HepG2 (cell line): Measurements from ENCODE around the gene RIN3. TPM values are rescaled to one million over a fixed set of nuclear protein-coding genes. Genes with fewer than 3 reads are reported as not detected.

Experiments used
- ATAC-seq: fragments of 200-7000 bp; cut with Tn5 transposase; 3 replicates; pipeline ENCODE4 v1.9.1; 2020; ENCODE audit warnings: mild to moderate bottlenecking, moderate library complexity
- BruUV-seq: library from RNA; stranded (reverse); fragments of 400-500 nt; replicated peaks from 2 replicates; lab custom pipeline; 2021; lab: Mats Ljungman, UMichigan
- CTCF ChIA-PET: fragments of 300-600 bp; formaldehyde crosslinking; extraction: SDS; loops from one replicate; lab custom pipeline; 2021; ENCODE audit warnings: low total read pairs, inconsistent platforms, low intra/inter-chr PET ratio; lab: Yijun Ruan, JAX
- POLR2A ChIA-PET: fragments of 350-600 bp; sonication (Branson Sonifier 250); formaldehyde crosslinking; loops from one replicate; lab custom pipeline; 2020; ENCODE audit warnings: antibody characterized with exemption, inconsistent platforms; lab: Yijun Ruan, JAX
- DNase-seq: peaks from one replicate; pipeline ENCODE4 v3.0.0-alpha.2; 2015; ENCODE audit warnings: low spot score
- FAIRE-seq: peaks from 3 replicates; lab custom pipeline; 2011; peaks lifted over from hg19 to GRCh38; lab: Jason Lieb, UNC
- H2AFZ ChIP-seq: one replicate; pipeline ENCODE4 v1.6.1; 2011; ENCODE audit warnings: low read length, inconsistent platforms
- H3K27ac ChIP-seq: fragments of 300-600 bp; 3 replicates; pipeline ENCODE4 v1.8.0; 2011; ENCODE audit warnings: mixed run types, mild to moderate bottlenecking, mixed read lengths, low read length, inconsistent platforms; ENCODE audit not compliant: insufficient read depth; ENCODE audit errors: extremely low read length
- H3K27me3 ChIP-seq, 2 experiments: fragments of 200-600 bp in 1 of 2; 2 replicates in 1 of 2; 3 replicates in 1 of 2; pipeline versions ENCODE4 v1.6.0 to v1.8.0; 2011; ENCODE audit warnings: low read length in 2 of 2, mild to moderate bottlenecking in 2 of 2, moderate library complexity in 2 of 2, inconsistent platforms in 1 of 2; ENCODE audit not compliant: insufficient read depth in 2 of 2, control insufficient read depth in 1 of 2
- H3K36me3 ChIP-seq, 2 experiments: fragments of 200-600 bp in 1 of 2; replicated peaks in 1 of 2; 2 replicates in 1 of 2; 3 replicates in 1 of 2; pipeline versions ENCODE4 v1.5.1 to v1.8.0; 2011; ENCODE audit warnings: low read length in 2 of 2, inconsistent platforms in 1 of 2; ENCODE audit not compliant: insufficient read depth in 2 of 2, control insufficient read depth in 1 of 2
- H3K4me1 ChIP-seq: 2 replicates; pipeline ENCODE4 v1.5.1; 2012; ENCODE audit warnings: low read length, inconsistent platforms; ENCODE audit not compliant: insufficient read depth
- H3K4me2 ChIP-seq: 2 replicates; pipeline ENCODE4 v1.6.0; 2011; ENCODE audit warnings: low read depth, low read length, inconsistent platforms
- H3K4me3 ChIP-seq, 3 experiments: fragments of 200-600 bp in 1 of 3; sonication (generic), shearing (Covaris generic) in 1 of 3; replicated peaks in 1 of 3; 2 replicates each; pipeline ENCODE4 v1.5.1; 2011 to 2016; ENCODE audit warnings: low read length in 3 of 3, inconsistent platforms in 2 of 3, low read depth in 2 of 3, mild to moderate bottlenecking in 2 of 3, control low read depth in 1 of 3, mixed read lengths in 1 of 3; ENCODE audit not compliant: insufficient read depth in 1 of 3
- H3K79me2 ChIP-seq: one replicate; pipeline ENCODE4 v1.6.1; 2011; ENCODE audit warnings: low read length, inconsistent platforms; ENCODE audit not compliant: insufficient read depth
- H3K9ac ChIP-seq: 2 replicates; pipeline ENCODE4 v1.6.0; 2011; ENCODE audit warnings: mild to moderate bottlenecking, low read depth, low read length, inconsistent platforms; ENCODE audit not compliant: insufficient read depth
- H3K9me3 ChIP-seq: 2 replicates; pipeline ENCODE4 v1.5.1; 2012; ENCODE audit warnings: mild to moderate bottlenecking, low read length
- H4K20me1 ChIP-seq: 2 replicates; pipeline ENCODE4 v1.6.0; 2011; ENCODE audit warnings: inconsistent platforms, mild to moderate bottlenecking, low read length, moderate library complexity; ENCODE audit not compliant: insufficient read depth
- ARNT2 ChIP-seq: sonication (generic); formaldehyde crosslinking; IDR thresholded peaks from 2 replicates; pipeline ENCODE4 v1.8.0; 2022; ENCODE audit warnings: mild to moderate bottlenecking, low read depth, missing genetic modification reagents, moderate library complexity
- DNMT3B ChIP-seq: conservative IDR thresholded peaks from 2 replicates; pipeline ENCODE4 v1.6.1; 2016; ENCODE audit warnings: missing biosample characterization, control low read depth
- ETV5 ChIP-seq: IDR thresholded peaks from 2 replicates; pipeline ENCODE4 v1.6.1; 2018; ENCODE audit warnings: missing biosample characterization, missing genetic modification reagents, inconsistent platforms, borderline replicate concordance
- FOXM1 ChIP-seq: sonication (generic); formaldehyde crosslinking; IDR thresholded peaks from 2 replicates; pipeline ENCODE4 v1.5.0; 2020; ENCODE audit warnings: missing genetic modification reagents
- KDM1A ChIP-seq: IDR thresholded peaks from 2 replicates; pipeline ENCODE4 v1.6.1; 2016; ENCODE audit warnings: missing compliant biosample characterization
- MEIS2 ChIP-seq: sonication (generic); formaldehyde crosslinking; IDR thresholded peaks from 2 replicates; pipeline ENCODE4 v1.9.0; 2021; ENCODE audit warnings: mild to moderate bottlenecking, missing genetic modification reagents
- SP5 ChIP-seq: IDR thresholded peaks from 2 replicates; pipeline ENCODE4 v1.6.1; 2016; ENCODE audit warnings: low read depth, borderline replicate concordance
- SSRP1 ChIP-seq: IDR thresholded peaks from 2 replicates; pipeline ENCODE4 v1.6.1; 2016; ENCODE audit warnings: control low read depth
- ZBTB7A ChIP-seq: sonication (generic); formaldehyde crosslinking; IDR thresholded peaks from 2 replicates; pipeline ENCODE4 v1.8.0; 2022; ENCODE audit warnings: mild to moderate bottlenecking, missing genetic modification reagents
- ZNF543 ChIP-seq: sonication (generic); formaldehyde crosslinking; IDR thresholded peaks from 2 replicates; pipeline ENCODE4 v1.4.0; 2020; ENCODE audit warnings: mild to moderate bottlenecking, missing genetic modification reagents
- ZNF747 ChIP-seq: sonication (generic); formaldehyde crosslinking; IDR thresholded peaks from 2 replicates; pipeline ENCODE4 v1.8.1; 2023; ENCODE audit warnings: missing genetic modification reagents, mild to moderate bottlenecking, borderline replicate concordance
- ZNF776 ChIP-seq: sonication (generic); formaldehyde crosslinking; IDR thresholded peaks from 2 replicates; pipeline ENCODE4 v1.4.0; 2020; ENCODE audit warnings: mild to moderate bottlenecking, missing genetic modification reagents
- ZSCAN29 ChIP-seq: sonication (generic); formaldehyde crosslinking; conservative IDR thresholded peaks from 2 replicates; pipeline ENCODE4 v1.4.0; 2020; ENCODE audit warnings: mild to moderate bottlenecking, missing genetic modification reagents
- WGBS: methylation state at CpG from one replicate; pipeline ENCODE4 v1.1.6; 2017; ENCODE audit warnings: low lambda C conversion rate; 5-methylcytosine and 5-hydroxymethylcytosine counted together
- in situ Hi-C: cut with HindIII; loops from 2 replicates; pipeline ENCODE4 v1.10.0; 2017; ENCODE audit warnings: low pct_unique_long_range_greater_than_20kb; ENCODE audit not compliant: extremely low pct_ligation_motif_present
- intact Hi-C: fragments of 100-400 bp; cut with micrococcal nuclease; formaldehyde crosslinking; loops from one replicate; pipeline ENCODE4 v1.10.0; 2022; ENCODE audit not compliant: unreplicated experiment
- polyA plus RNA-seq, 8 experiments: library from polyadenylated mRNA; depleted of rRNA in 3 of 8; stranded (reverse) in 7 of 8; unstranded in 1 of 8; fragments of >200 nt; fragmentation: Illumina TruSeq in 4 of 8; extraction: Trizol in 4 of 8; gene quantifications; 2 replicates each; pipeline versions ENCODE4 v1.2.1 to v1.2.3, GENCODE V29; 2011 to 2016; ENCODE audit warnings: low read depth in 4 of 8, missing spikeins in 1 of 8, mixed read lengths in 1 of 8; ENCODE audit not compliant: insufficient read depth in 1 of 8
- total RNA-seq, 5 experiments: library from RNA; depleted of rRNA; stranded (reverse); fragments of >200 nt; fragmentation: Illumina TruSeq; extraction: Trizol; gene quantifications; 2 replicates each; pipeline ENCODE4 v1.2.3, GENCODE V29; 2016; ENCODE audit warnings: low read depth in 1 of 5
- TF ChIP-seq, protein P1 (sequence below): sonication (generic); formaldehyde crosslinking; IDR thresholded peaks from 2 replicates; pipeline ENCODE4 v1.5.0; 2020; ENCODE audit warnings: mild to moderate bottlenecking, missing genetic modification reagents, moderate library complexity
- TF ChIP-seq, protein P2 (sequence below): sonication (generic); formaldehyde crosslinking; IDR thresholded peaks from 2 replicates; pipeline ENCODE4 v1.9.0; 2022; ENCODE audit warnings: missing genetic modification reagents, mild to moderate bottlenecking, borderline replicate concordance
- TF ChIP-seq, protein P3 (sequence below): sonication (generic); formaldehyde crosslinking; IDR thresholded peaks from 2 replicates; pipeline ENCODE4 v1.5.0; 2020; ENCODE audit warnings: mild to moderate bottlenecking, missing genetic modification reagents, borderline replicate concordance
- TF ChIP-seq, protein P4 (sequence below): sonication (generic); formaldehyde crosslinking; IDR thresholded peaks from 2 replicates; pipeline ENCODE4 v1.4.0; 2020; ENCODE audit warnings: missing genetic modification reagents

RIN3 gene
- total and polyA plus RNA-seq, 2 of the 13 experiments (the other 11 are each of a cell fraction or from before 2014, with no cell fraction given): 2.3 to 3.6 TPM

DNA sequence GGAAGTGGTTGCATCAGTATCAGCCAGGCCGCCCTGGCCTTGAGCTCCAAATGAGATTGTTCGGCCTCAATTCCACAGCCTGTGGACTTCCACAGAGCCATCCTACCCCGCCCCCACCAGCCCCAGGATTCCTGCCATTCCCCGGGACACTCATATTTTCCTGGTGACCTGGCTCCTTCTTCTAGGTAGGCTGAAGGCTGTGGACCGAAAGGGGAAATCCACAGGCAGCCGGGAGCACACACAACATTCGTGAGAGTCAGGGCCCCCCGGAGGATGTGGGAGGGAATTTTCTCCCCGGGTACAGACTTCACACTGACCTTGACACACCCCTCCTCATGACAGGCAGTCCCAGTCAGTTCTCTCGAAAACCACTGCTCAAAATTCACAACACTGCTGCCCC, 39.9 kb downstream of the RIN3 start:
- ATAC-seq (peak; percentile 9; the same call in 1 of the 3 replicates), DNase-seq (no peak), FAIRE-seq (peak; percentile 26)
- no peaks in the 10 kb centered on the region for H4K20me1 ChIP-seq
- in situ Hi-C loops: no loop called here
- intact Hi-C loops: no loop called here
- peaks cover 0 to 3% of the 10 kb centered on the region in 2 experiments; a peak in 1 of 5 replicates for H3K36me3 ChIP-seq
- POLR2A ChIA-PET: no interaction called here
- 36% methylated on average over 8 of the region's 10 CpGs for WGBS
- TF ChIP-seq, protein P1, sequence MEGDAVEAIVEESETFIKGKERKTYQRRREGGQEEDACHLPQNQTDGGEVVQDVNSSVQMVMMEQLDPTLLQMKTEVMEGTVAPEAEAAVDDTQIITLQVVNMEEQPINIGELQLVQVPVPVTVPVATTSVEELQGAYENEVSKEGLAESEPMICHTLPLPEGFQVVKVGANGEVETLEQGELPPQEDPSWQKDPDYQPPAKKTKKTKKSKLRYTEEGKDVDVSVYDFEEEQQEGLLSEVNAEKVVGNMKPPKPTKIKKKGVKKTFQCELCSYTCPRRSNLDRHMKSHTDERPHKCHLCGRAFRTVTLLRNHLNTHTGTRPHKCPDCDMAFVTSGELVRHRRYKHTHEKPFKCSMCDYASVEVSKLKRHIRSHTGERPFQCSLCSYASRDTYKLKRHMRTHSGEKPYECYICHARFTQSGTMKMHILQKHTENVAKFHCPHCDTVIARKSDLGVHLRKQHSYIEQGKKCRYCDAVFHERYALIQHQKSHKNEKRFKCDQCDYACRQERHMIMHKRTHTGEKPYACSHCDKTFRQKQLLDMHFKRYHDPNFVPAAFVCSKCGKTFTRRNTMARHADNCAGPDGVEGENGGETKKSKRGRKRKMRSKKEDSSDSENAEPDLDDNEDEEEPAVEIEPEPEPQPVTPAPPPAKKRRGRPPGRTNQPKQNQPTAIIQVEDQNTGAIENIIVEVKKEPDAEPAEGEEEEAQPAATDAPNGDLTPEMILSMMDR: 0 out of 2 replicates have a peak, but pooled peaks have one; percentile 29
- TF ChIP-seq MEIS2 (no peak), ZNF747 (CRISPR knock-in tag) (no peak), FOXM1 (CRISPR knock-in tag) (no peak), SP5 (CRISPR knock-in tag) (peak; percentile 32; the same call in 1 of the 2 replicates), DNMT3B (CRISPR knock-in tag) (no peak), ZNF543 (no peak), ZSCAN29 (CRISPR knock-in tag) (no peak), KDM1A (CRISPR knock-in tag) (no peak), ARNT2 (no peak), SSRP1 (CRISPR knock-in tag) (no peak), ETV5 (CRISPR knock-in tag) (no peak), ZBTB7A (CRISPR knock-in tag) (no peak), ZNF776 (no peak)
- TF ChIP-seq, protein P2, sequence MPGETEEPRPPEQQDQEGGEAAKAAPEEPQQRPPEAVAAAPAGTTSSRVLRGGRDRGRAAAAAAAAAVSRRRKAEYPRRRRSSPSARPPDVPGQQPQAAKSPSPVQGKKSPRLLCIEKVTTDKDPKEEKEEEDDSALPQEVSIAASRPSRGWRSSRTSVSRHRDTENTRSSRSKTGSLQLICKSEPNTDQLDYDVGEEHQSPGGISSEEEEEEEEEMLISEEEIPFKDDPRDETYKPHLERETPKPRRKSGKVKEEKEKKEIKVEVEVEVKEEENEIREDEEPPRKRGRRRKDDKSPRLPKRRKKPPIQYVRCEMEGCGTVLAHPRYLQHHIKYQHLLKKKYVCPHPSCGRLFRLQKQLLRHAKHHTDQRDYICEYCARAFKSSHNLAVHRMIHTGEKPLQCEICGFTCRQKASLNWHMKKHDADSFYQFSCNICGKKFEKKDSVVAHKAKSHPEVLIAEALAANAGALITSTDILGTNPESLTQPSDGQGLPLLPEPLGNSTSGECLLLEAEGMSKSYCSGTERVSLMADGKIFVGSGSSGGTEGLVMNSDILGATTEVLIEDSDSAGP (CRISPR knock-in tag): no peak
- TF ChIP-seq, protein P3, sequence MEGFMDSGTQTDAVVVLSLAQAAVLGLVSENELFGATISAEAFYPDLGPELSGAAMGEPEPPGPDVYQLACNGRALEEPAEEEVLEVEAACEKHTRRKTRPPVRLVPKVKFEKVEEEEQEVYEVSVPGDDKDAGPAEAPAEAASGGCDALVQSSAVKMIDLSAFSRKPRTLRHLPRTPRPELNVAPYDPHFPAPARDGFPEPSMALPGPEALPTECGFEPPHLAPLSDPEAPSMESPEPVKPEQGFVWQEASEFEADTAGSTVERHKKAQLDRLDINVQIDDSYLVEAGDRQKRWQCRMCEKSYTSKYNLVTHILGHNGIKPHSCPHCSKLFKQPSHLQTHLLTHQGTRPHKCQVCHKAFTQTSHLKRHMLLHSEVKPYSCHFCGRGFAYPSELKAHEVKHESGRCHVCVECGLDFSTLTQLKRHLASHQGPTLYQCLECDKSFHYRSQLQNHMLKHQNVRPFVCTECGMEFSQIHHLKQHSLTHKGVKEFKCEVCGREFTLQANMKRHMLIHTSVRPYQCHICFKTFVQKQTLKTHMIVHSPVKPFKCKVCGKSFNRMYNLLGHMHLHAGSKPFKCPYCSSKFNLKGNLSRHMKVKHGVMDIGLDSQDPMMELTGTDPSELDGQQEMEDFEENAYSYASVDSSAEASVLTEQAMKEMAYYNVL (CRISPR knock-in tag): no peak
- TF ChIP-seq, protein P4, sequence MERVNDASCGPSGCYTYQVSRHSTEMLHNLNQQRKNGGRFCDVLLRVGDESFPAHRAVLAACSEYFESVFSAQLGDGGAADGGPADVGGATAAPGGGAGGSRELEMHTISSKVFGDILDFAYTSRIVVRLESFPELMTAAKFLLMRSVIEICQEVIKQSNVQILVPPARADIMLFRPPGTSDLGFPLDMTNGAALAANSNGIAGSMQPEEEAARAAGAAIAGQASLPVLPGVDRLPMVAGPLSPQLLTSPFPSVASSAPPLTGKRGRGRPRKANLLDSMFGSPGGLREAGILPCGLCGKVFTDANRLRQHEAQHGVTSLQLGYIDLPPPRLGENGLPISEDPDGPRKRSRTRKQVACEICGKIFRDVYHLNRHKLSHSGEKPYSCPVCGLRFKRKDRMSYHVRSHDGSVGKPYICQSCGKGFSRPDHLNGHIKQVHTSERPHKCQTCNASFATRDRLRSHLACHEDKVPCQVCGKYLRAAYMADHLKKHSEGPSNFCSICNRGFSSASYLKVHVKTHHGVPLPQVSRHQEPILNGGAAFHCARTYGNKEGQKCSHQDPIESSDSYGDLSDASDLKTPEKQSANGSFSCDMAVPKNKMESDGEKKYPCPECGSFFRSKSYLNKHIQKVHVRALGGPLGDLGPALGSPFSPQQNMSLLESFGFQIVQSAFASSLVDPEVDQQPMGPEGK (CRISPR knock-in tag): peak; percentile 12; the same call in 1 of the 2 replicates
- no peaks in the 10 kb centered on the region for H3K27me3 ChIP-seq
- H3K9ac ChIP-seq: no peak overlapping the region
- peaks cover 2% of the 10 kb centered on the region for H3K79me2 ChIP-seq
- H3K9me3 ChIP-seq: no peaks in the 10 kb centered on the region
- H3K4me2 ChIP-seq: peak overlapping the region; percentile 18; the same call in 1 of the 2 replicates
- CTCF ChIA-PET: no interaction called here
- no TSS peak for BruUV-seq
- no peak overlapping the region for H2AFZ ChIP-seq
- no peak overlapping the region; a peak in 1 of 6 replicates for H3K4me3 ChIP-seq
- H3K27ac ChIP-seq: peak overlapping the region; percentile 16
- H3K4me1 ChIP-seq: peaks cover 46% of the 10 kb centered on the region
